HG03378 (cell line): ENCODE data around the gene CFAP410.
"Not testable (repeated sequence)": the region's sequence is repeated elsewhere in the genome, so short reads cannot be mapped to it uniquely, and the experiment has no call there.

Experiments
- ATAC-seq: cut with Tn5 transposase; IDR thresholded peaks from one replicate; pipeline ENCODE4 v1.9.1; 2021; ENCODE audit warnings: mild to moderate bottlenecking, moderate library complexity; ENCODE audit not compliant: unreplicated experiment

CFAP410 gene

DNA sequence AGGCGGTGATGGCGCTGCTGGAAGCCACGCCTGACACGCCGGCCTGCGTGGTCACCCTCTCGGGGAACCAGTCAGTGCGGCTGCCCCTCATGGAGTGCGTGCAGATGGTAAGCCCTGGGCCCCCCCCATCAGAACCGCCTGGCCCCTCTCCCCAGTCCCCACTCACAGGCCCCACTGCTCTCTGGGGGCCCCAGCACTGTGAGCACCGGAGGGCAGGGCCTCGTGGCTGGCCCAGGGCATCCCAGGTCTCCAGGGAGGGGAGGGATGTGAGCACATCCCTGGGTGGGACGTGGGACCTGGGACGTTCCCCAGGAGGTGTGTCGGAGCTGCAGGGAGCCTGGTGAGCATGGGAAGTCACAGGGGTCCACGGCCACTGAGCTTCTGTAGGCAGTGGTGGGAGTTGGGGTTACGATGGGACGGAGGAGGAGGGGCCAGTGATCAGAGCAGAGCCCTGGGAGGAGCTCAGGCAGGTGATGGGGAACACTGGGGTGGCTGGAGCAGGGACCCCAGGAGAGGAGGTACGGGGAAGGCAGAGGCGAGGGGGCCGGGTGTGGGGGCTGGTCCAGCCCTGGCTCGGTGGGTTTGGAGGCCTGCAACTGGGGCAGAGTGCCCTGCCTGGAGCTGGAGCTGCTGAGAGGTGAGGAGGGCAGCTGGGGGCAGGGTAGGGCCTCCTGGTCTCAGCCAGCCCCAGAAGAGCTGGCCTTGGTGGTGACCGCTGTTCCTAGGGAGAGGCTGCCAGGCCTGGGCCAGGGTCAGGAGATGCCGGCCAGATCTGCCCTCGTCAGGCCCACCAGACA lies 20.5 kb downstream of the CFAP410 start:
- ATAC-seq, result no peak

DNA sequence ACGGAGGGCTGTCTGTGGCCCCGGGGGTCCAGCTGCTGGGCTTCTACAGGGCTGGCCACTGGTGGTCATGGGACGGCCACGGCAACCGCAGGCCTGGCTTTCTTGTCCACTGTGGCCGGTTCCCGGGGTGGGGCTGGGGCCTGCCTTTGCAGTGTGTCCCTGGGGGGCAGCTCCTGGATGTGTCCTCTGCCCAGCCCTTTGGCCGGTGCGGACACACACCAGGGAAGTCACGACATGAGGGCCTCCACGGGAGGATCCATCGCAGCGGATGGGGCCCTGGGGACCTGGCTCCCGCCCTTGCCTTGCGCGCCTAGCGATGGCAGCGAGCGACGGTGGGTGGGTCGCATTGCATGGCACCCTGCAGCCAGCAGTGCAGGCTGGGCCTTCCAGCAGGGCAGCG lies 21.3 kb downstream of the CFAP410 start:
- no peak for ATAC-seq

DNA sequence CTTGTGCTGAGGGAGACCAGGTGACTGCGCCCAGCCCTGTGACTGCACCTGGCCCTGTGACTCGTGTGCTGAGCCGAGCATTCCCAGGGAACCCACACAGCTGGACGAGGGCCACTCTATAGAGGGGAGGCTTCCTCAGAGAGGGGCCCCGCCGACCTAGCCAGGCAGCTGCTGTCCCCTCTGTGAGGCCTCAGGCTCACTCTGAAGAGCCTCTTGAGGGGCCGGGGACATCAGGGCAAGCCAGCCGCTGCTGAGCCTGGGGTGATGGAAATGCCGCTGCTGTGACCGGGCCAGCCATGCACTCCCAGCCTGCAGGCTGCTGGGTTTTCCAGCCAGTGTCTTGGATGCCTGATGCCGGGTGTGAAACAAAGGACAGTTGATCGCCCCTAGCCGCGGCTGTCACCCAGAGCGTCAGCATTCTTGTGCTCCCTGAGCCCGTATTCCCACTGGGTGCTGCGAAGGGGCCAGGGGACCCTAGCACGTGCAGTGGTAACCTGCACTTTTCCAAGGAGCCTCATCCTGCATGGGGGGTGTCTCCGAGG lies 21.9 kb downstream of the CFAP410 start:
- ATAC-seq, result no peak

DNA sequence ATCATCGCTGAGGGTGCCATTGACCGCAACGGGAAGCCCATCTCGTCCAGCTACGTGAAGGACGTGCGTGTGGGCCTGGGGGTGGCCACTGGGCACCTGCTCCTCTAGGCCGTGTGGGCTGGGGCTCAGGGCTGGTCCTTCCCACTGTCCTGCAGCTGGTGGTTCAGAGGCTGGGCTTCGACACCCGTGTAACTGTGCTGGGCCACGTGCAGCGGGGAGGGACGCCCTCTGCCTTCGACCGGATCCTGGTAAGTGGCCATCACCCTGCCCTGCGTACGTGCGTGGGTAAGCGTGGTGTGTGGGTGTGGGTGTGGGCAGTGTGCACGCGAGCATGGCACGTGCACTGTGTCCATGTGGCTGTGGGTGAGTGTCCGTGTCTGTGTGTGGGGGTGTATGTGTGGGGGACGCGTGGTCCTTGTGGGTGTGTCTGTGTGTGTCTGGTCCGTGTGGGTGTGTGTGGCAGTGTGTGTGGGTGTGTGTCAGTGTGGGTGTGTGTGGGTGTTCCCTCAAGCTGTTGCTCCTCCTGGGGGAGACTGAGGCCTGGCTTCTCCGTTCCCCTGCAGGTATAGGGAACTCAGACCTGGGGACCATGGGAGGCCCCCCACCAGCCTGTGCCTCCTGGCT lies 22.8 kb downstream of the CFAP410 start:
- ATAC-seq, result no peak

DNA sequence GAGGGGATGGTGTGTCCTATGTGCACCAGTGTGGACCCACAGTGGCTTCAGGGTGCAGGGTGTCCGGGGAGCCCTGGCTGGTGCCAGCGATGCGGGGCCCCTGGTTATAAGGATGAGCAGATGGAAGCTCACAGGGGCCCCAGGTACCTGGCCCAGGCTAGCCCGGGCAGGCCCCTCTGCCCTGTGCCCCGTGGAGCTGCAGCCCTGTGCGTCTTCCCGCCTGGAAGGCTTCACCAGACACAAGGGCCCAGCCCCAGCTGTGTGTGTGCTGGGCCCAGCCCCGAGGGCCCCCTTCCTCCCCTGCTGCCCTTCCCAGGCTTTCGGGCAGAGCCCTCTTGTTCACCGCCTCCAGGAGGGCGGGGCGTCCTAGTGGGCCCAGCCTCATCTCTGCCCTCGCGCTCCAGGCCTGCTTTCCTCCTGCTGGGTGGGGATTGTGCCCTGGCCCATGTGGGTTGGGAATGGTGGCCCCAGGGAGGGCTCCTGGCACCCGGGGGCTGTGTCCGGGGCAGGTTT lies 23.4 kb downstream of the CFAP410 start:
- ATAC-seq, result no peak

DNA sequence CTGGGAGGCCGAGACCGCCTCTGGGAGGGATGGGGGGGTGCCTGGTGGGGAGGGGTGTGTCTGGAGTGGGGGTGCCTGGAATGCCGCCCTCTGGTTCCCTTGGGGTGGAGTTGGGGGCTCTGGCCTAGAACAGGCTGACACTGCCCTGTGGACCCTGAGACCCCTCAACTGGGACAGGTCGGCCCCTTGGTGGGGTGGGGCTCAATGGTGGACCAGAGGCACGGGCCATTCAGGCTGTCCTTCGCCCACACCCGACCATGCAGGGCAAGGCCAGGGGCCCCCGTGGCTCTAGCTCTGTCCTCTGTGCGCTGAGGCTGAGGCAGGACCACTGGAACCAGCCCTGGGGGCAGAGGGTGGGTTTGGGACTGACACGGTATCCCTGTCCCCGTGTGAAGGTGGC lies 24.6 kb downstream of the CFAP410 start:
- ATAC-seq, result no peak

DNA sequence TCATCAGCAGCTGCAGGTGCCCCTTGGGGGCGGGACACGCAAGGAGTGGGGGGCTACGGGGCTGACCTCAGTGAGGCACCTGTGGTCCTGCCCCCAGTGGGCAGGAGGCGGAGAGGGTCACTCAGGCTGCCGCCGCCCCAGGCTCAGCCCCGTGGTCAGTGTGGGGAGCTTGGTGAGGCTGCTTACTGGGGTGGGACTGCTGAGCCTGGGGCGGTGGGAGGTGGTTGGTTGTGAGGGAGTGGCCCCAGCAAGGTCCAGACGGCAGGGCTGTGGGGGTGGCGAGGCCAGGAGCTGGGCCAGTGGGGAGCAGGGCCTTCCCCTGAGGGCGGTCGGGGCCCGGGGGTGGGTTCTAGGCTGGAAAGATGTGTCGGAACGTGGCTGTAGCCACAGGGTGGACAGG lies 25.1 kb downstream of the CFAP410 start:
- ATAC-seq, result no peak

DNA sequence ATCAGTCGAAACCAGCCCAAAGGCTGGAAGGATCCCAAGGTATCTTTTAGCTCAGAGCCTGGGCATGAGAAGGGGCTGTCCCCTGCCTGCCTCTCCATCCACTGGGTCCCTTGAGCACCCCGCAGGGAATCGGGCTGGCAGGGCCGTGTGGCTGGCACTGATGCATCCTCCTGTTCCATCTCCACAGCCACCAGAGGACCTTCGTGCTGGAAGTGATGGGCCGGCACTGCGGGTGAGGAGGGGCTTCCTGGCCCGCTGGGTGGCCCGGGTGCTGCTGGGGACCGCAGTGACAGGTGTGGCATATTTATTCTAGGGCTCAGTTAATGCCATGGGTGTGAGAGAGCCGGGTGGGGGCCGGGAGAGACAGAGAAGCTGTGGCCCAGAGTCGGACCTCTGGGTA lies 25.7 kb downstream of the CFAP410 start:
- ATAC-seq, result no peak

DNA sequence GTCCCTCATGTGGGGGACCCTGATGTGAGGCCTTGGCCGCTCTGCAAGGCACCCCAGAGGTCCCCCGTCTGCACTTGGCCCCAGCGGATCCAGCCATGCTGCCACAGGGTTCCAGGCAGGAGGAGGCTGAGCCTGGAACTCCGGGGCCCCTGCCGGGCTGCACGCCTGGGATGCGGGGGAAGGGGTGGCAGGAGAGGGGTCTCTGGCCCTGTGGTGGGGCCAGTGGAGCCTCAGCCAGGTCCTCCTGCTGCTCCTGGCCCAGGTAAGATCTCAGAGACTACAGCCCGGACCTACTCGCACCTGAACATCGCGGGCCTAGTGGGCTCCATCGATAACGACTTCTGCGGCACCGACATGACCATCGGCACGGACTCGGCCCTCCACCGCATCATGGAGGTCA lies 26.5 kb downstream of the CFAP410 start:
- ATAC-seq, result no peak

DNA sequence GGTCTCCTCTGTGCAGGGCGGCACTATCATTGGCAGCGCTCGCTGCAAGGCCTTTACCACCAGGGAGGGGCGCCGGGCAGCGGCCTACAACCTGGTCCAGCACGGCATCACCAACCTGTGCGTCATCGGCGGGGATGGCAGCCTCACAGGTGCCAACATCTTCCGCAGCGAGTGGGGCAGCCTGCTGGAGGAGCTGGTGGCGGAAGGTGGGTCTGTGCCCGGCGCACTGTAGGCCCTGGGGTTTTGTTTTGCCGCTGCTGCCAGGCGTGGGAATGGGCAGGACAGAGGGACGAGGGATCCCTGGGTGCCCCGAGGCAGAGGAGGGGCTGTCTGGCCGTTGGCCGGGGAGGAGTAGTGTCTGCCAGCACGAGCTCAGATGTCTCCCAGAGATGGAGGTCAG lies 27.1 kb downstream of the CFAP410 start:
- ATAC-seq, result no peak

DNA sequence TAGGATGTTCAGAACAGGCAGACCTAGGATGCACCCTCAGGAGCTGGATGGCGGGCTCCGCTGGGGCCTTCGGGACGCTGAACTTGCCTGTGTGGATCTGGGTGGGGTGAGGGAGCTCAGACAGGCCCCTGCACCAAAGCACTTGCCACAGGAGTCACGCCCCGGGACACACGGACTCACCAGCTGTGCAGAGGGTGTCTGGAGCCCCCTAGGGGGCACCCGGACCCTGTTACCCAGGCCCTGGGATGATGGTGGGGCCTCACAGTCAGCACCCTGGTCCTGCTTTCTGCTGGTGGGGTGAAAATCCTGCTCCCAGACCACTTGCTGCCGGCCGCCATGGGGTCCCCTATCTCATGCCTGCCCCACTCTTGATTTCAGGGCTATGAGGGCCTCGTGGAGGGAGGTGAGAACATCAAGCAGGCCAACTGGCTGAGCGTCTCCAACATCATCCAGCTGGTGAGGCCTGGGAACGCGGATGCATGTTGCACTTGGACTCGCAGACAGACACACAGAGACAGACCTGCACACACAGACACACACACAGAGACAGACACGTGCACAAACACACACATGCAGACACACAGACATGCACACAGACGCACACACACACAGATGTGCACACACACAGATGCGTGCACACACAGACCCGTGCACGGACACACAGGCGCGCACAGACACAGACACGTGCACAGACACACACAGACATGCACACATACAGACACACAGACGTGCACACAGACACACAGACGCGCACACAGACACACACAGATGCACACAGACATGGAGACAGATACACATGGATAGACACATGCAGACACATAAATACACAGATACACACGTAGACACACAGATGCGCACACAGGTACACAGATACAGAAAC lies 28.3 kb downstream of the CFAP410 start:
- ATAC-seq, result no peak

DNA sequence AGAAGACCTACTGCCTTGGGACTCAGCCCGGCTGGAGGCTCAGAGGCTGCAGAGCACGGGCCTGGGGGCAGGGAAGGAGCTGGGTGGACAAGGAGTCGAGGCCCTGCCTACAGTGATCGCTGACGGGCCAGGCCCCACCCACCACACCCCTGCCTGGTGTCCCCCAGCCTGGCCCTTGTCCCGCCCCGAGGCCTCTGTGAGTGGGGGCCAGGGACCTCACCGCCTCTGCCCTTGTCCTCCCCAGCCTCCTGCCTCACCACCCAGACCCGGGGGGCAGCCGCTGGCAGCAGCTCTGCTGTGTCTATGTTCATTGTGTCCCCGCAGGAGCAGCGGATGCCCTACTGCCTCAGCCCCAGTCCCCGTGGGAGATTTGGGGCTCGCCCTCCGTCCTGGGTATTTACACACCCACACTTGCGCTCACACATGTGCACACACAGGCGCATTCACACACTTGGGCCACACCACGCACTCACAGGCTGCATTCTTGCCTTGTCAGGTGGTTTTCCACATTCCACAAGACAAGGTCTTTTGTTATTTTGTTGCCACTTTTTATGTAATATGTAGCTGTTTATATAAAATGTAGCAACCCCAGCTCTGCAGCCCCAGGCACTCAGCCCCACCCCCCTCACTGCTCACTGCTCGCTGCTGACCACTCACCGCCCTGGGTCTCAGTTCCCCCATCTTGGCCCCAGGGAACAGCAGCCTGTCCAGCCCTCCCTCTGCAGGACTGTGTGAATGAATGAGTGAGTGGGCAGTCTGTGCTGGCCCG lies 32.1 kb downstream of the CFAP410 start:
- no peak for ATAC-seq

DNA sequence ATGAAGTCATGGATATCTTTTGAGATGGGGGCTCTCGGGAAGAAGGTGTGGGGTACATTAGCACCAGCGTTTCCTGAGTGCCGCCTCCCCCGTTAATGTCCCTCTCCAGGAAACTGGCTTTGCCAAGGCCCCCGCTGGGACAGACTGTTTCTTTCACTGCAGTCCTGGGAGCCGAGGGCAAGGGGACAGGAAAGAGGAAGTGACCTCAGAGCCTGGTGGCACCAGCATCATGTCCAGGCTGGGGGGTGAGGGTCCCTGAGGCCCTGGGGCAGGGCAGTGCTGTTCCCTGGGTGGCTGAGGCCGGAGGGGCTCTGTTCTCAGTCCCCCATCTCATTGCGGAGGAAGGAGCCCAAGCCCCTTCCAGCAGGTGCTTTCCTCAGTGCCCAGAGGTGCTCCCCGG lies 33.5 kb downstream of the CFAP410 start:
- no peak for ATAC-seq

DNA sequence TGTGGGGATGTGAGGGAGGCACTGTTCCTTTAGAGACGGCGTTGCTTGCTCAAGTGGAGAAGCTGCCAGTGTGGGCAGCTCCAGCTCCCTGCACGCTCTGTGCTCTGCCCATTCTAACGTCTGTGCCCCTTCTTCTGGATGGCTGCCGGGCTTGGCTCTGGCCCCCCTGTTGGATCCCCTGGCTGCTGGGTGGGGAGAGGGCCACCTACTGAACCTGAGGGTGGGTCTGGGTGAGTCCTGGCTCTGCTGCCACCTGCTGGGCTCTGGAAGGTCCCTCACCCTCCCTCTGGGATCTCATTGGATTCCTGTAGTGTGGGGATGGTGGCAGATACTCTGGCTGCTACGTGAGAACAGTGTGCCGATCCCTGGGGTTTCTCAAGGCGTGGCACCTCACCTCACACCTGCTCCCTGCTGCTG lies 34.3 kb downstream of the CFAP410 start:
- no peak for ATAC-seq

DNA sequence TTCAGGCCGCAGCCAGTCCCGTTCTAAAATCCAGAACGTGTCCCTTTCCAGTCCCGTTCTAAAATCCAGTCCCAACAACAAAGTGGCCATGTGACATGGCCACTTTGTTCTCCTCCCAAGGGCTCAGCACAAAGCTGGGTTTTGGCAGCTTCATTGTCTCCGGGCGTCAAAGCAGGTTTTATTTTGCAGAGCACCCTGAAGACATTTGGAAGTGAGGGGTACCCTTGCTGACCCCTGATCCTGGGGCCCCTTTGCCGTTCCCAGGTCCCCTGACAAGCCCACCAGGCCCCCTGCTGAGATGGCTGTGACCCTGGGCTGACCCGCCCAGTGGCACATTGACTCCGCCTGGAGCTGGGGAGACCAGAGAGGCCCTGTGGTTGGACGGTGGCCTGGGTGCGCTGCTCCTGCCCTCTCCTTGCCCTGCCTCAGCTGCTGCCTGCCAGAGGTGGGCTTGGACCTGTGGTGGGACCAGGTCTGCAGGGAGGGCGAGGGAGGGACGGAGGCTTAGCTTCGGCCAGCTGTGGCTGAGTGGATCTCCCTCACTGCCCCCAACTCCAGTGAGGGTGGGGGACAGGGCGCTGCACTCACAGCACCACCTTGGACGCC lies 35.1 kb downstream of the CFAP410 start:
- ATAC-seq, result no peak

DNA sequence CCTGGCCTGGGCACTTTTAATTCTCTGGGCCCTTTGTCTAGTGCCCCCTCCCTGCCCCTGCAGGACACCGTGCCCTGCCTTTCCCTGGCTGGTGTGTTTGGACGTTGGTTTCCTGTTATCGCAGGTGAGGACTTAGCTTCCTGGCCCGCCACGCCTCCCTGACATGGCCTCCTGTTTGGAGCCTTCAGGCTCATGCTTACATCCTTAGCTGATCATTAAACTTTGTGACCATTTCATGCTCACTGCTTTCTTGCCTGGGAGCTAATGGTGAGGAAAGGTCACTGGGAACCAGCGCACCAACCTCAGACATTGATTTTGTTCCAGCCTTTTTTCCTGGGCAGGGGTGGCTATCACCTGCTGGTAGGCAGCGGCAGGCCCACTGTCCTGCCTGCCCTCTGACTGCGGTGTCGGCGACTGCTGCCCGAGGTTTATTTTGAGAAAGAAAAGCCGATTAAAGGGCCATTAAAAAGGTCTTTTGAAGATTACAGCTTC lies 35.7 kb downstream of the CFAP410 start:
- ATAC-seq, result no peak

DNA sequence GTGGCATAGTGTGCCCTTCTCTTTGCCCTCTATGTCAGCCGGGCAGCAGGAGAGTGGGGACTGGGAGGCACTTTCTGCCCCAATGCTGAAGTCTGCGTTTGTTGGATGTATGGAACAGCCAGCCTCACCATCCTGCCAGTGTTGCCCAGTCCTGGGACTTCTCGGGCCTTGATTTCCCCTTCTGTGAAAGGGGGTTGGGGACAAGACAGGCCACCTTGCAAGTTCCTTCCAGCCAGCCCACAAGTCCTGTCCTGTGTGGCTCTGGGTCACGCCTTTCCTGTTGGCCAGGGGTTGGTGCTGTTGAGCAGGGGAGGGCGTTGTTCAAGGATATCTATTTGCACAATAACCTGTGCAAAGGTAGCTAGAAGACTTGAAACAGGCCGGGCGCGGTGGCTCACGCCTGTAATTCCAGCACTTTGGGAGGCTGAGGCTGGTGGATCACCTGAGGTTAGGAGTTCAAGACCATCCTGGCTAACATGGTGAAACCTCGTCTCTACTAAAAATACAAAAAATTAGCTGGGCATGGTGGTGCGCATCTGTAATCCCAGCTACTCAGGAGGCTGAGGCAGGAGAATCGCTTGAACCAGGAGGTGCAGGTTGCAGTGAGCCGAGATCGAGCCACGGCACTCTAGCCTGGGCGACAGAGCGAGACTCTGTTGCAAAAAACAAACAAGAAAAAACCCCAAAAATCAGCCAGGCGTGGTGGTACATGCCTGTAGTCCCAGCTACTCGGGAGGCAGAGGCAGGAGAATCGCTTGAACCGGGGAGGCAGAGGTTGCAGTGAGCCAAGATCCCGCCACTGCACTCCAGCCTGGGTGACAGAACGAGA lies 36.4 kb downstream of the CFAP410 start:
- not testable (repeated sequence) for ATAC-seq

DNA sequence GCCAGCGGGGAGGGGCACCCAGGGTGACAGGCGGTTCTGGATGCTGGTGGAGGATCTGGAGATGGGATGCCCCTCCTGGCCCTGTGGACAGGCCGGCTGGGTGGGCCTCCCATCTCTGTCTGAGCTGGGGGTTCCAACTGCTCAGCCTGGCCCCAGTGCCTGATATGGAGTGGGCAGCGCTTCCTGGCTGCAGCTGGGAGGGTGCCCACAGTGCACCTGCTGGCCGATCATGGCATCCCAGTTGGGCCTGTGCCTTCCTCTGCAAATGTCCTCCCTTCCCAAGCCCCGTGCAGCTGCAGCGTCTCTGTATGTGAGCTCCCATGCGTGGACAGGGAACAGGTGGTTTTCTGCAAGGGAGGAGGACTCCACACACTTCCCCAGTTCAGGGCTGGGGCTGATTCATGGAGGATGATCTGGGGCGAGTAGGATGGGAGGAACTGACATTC lies 37.2 kb downstream of the CFAP410 start:
- ATAC-seq, result no peak

DNA sequence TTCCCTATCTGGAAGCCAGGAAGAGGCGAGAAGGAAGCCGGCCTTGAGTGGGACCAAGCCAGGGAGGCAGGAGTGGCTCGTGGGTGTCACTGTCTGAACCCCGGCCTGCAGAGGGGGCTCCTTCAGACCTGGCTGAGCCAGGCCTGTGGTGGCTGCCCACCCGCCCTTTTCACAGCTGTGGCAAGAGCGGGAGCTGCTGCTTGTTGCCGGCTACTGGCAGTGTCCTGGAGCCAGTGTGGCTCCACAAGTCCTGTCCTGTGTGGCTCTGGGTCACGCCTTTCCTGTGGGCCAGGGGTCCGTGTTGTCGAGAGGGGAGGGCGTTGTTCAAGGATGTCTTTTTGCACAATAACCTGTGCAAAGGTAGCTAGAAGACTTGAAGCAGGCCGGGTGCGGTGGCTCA lies 38.0 kb downstream of the CFAP410 start:
- ATAC-seq, result no peak
